OCI-M2 (cell line): Measurements from ENCODE around the gene LDHD.
"Not testable (repeated sequence)": the region's sequence is repeated elsewhere in the genome, so short reads cannot be mapped to it uniquely, and the experiment has no call there.

Experiments used
- DNase-seq: peaks from one replicate; lab custom pipeline; 2025; ENCODE audit not compliant: unreplicated experiment; lab: John Stamatoyannopoulos, UW

The LDHD gene

GRCh38 chr16:75116081-75116910 lies at the start of gene LDHD:
TSS of gene LDHD (minus strand) at chr16:75116780. CDS start at chr16:75116720, 60 bp downstream.
- DNase-seq, result peak; percentile 55

- no peak for DNase-seq
Observed at GRCh38 chr16:75160386-75160785, 43.8 kb upstream of the LDHD start.

GRCh38 chr16:75152635-75153034 lies 36.1 kb upstream of the LDHD start:
- DNase-seq, result no peak

- DNase-seq, result no peak
Observed at GRCh38 chr16:75151798-75152197, 35.2 kb upstream of the LDHD start.

GRCh38 chr16:75148311-75149195 lies 32.0 kb upstream of the LDHD start, which contains the start of gene ZFP1:
TSS of gene ZFP1 (plus strand) at chr16:75148524. CDS start at chr16:75152952, 4,428 bp downstream.
- DNase-seq, result peak; percentile 70

- DNase-seq, result no peak
Observed at GRCh38 chr16:75147968-75148310, 31.4 kb upstream of the LDHD start.

- DNase-seq, result no peak
Observed at GRCh38 chr16:75143941-75144340, 27.4 kb upstream of the LDHD start.

- no peak for DNase-seq
Observed at GRCh38 chr16:75139498-75139897, 22.9 kb upstream of the LDHD start.

GRCh38 chr16:75138636-75139035 lies 22.1 kb upstream of the LDHD start:
- no peak for DNase-seq

GRCh38 chr16:75138233-75138632 lies 21.7 kb upstream of the LDHD start:
- no peak for DNase-seq

GRCh38 chr16:75131081-75131480 lies 14.5 kb upstream of the LDHD start:
- no peak for DNase-seq

GRCh38 chr16:75130150-75130771 lies 13.7 kb upstream of the LDHD start:
- no peak for DNase-seq

GRCh38 chr16:75129421-75130149 lies 13.0 kb upstream of the LDHD start:
- not testable (repeated sequence) for DNase-seq

GRCh38 chr16:75127713-75128415 lies 11.3 kb upstream of the LDHD start:
- DNase-seq, result no peak

GRCh38 chr16:75122609-75123008 lies 6.0 kb upstream of the LDHD start:
- no peak for DNase-seq

- no peak for DNase-seq
Observed at GRCh38 chr16:75121949-75122568, 5.5 kb upstream of the LDHD start.

GRCh38 chr16:75120253-75120652 lies 3.7 kb upstream of the LDHD start:
- no peak for DNase-seq

- DNase-seq, result no peak
Observed at GRCh38 chr16:75118943-75119539, 2.5 kb upstream of the LDHD start.

- no peak for DNase-seq
Observed at GRCh38 chr16:75116911-75117245, 298 bp upstream of the LDHD start.
